Measurements from ENCODE around the gene HAUS8. TPM values are rescaled to one million over a fixed set of nuclear protein-coding genes. Genes with fewer than 3 reads are reported as not detected.

Gene HAUS8
- total and polyA plus RNA-seq, 2 of the 13 experiments (the other 11 are each of a cell fraction or from before 2014, with no cell fraction given) = 7.8 to 17.5 TPM

DNA sequence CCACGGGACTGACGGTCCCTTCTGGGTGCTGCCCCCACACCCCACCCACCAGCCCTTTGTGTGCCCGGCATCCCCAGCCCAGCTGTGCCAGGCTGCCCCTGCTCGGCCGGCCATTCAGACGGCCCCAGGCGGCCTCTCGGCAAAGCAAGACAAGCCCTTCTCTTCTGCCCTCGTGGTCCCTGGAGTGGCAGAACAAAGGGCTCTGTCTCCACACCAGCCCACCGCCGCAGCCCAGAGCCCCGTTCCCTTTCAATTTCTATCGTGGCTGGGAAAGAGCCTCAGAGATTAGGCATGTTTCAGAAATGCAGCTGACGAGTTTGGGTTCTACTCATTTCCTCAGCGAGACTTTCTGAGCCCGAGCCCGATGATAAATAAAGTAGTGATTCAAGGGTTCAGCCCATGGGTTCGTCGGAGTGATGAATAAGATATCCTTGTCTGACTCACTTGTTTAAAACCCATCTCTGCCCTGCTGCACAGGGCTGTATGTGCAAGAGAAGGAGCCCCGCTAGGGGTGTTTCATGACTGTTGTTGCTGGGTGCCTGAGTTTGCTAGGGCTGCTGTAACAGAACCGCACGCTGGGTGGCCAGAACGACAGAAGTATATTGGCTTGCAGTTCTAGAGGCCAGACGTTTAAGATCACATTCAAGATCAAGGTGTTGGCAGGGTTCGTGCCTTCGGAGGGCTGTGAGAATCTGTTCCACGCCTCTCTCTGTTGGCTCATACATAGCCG, 4.6 kb upstream of the HAUS8 start (continued):
- TF ChIP-seq, protein P1, sequence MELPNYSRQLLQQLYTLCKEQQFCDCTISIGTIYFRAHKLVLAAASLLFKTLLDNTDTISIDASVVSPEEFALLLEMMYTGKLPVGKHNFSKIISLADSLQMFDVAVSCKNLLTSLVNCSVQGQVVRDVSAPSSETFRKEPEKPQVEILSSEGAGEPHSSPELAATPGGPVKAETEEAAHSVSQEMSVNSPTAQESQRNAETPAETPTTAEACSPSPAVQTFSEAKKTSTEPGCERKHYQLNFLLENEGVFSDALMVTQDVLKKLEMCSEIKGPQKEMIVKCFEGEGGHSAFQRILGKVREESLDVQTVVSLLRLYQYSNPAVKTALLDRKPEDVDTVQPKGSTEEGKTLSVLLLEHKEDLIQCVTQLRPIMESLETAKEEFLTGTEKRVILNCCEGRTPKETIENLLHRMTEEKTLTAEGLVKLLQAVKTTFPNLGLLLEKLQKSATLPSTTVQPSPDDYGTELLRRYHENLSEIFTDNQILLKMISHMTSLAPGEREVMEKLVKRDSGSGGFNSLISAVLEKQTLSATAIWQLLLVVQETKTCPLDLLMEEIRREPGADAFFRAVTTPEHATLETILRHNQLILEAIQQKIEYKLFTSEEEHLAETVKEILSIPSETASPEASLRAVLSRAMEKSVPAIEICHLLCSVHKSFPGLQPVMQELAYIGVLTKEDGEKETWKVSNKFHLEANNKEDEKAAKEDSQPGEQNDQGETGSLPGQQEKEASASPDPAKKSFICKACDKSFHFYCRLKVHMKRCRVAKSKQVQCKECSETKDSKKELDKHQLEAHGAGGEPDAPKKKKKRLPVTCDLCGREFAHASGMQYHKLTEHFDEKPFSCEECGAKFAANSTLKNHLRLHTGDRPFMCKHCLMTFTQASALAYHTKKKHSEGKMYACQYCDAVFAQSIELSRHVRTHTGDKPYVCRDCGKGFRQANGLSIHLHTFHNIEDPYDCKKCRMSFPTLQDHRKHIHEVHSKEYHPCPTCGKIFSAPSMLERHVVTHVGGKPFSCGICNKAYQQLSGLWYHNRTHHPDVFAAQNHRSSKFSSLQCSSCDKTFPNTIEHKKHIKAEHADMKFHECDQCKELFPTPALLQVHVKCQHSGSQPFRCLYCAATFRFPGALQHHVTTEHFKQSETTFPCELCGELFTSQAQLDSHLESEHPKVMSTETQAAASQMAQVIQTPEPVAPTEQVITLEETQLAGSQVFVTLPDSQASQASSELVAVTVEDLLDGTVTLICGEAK (IDR thresholded peaks at IDR 0.05) = no peak
- TF ChIP-seq, protein P1 (CRISPR knock-in tag; IDR thresholded peaks at IDR 0.05) = 0 out of 2 replicates have a peak, but pooled peaks have one; percentile 29
- TF ChIP-seq KMT2B (CRISPR knock-in tag; IDR thresholded peaks at IDR 0.05) = peak; percentile 34; the same call in 1 of the 2 replicates
- no peak for TF ChIP-seq ZNF143 (CRISPR knock-in tag; IDR thresholded peaks at IDR 0.05)
- TF ChIP-seq DR1 (CRISPR knock-in tag; IDR thresholded peaks at IDR 0.05) = no peak
- no peak for TF ChIP-seq ONECUT2 (CRISPR knock-in tag; IDR thresholded peaks at IDR 0.05)
- peak; percentile 66 for TF ChIP-seq KMT2A (CRISPR knock-in tag; IDR thresholded peaks at IDR 0.05)
- TF ChIP-seq ZNF282 (IDR thresholded peaks at IDR 0.05; ENCODE audit: partially characterized antibody) = no peak
- no peak for TF ChIP-seq TCF7L2 (IDR thresholded peaks at IDR 0.05; ENCODE audit: low read depth, low read length)
- TF ChIP-seq ELF1 (CRISPR knock-in tag; IDR thresholded peaks at IDR 0.05) = no peak
- TF ChIP-seq MIER2 (CRISPR knock-in tag; IDR thresholded peaks at IDR 0.05) = 0 out of 2 replicates have a peak, but pooled peaks have one; percentile 36
- 0 out of 2 replicates have a peak, but pooled peaks have one; percentile 21 for TF ChIP-seq CEBPB (IDR thresholded peaks at IDR 0.05; ENCODE audit: borderline replicate concordance, low read depth, low read length)
- no peak for TF ChIP-seq NR2F2 (IDR thresholded peaks at IDR 0.05; ENCODE audit: borderline replicate concordance, low read depth)
- TF ChIP-seq ZNF441 (CRISPR knock-in tag; IDR thresholded peaks at IDR 0.05; ENCODE audit: borderline replicate concordance) = no peak
- TF ChIP-seq HOXD1 (CRISPR knock-in tag; IDR thresholded peaks at IDR 0.05) = no peak
- no peak; the same call in 1 of the 2 replicates for TF ChIP-seq MEF2D (CRISPR knock-in tag; IDR thresholded peaks at IDR 0.05)
- peak; percentile 56 for TF ChIP-seq FOSL2 (CRISPR knock-in tag; IDR thresholded peaks at IDR 0.05)
- 0 out of 2 replicates have a peak, but pooled peaks have one; percentile 44 for TF ChIP-seq POLR2G (IDR thresholded peaks at IDR 0.05; ENCODE audit: low read depth, low read length)
- TF ChIP-seq HHEX (CRISPR knock-in tag; IDR thresholded peaks at IDR 0.05) = no peak
- no peak for TF ChIP-seq ZNF331 (CRISPR knock-in tag; IDR thresholded peaks at IDR 0.05)
- TF ChIP-seq, protein P2, sequence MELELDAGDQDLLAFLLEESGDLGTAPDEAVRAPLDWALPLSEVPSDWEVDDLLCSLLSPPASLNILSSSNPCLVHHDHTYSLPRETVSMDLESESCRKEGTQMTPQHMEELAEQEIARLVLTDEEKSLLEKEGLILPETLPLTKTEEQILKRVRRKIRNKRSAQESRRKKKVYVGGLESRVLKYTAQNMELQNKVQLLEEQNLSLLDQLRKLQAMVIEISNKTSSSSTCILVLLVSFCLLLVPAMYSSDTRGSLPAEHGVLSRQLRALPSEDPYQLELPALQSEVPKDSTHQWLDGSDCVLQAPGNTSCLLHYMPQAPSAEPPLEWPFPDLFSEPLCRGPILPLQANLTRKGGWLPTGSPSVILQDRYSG (CRISPR knock-in tag; IDR thresholded peaks at IDR 0.05) = no peak

All from HepG2 (cell line).